GM18505 (cell line): ENCODE measurements around the gene CARD19.
A peak's percentile ranks its signal among the peaks of the same experiment; 100 is the strongest.

Source experiments
- ATAC-seq: cut with Tn5 transposase; IDR thresholded peaks from one replicate; pipeline ENCODE4 v1.9.1; 2021; ENCODE audit not compliant: unreplicated experiment
- POLR2A ChIP-seq: IDR thresholded peaks from 4 replicates; pipeline ENCODE4 v1.6.1; 2011; ENCODE audit warnings: borderline replicate concordance; ENCODE audit not compliant: insufficient read depth, insufficient read length; ENCODE audit errors: extremely low read depth

The CARD19 gene

GRCh38 chr9:93096131-93096802 lies at the start of gene CARD19:
TSS of gene CARD19 (plus strand) at chr9:93096217. CDS start at chr9:93096346, 129 bp downstream.
- ATAC-seq = peak; percentile 27
- peak; percentile 56 for TF ChIP-seq POLR2A

GRCh38 chr9:93048566-93049448 lies 47.2 kb upstream of the CARD19 start:
- TF ChIP-seq POLR2A = no peak
- no peak for ATAC-seq

GRCh38 chr9:93049491-93049890 lies 46.5 kb upstream of the CARD19 start:
- TF ChIP-seq POLR2A = no peak
- no peak for ATAC-seq

- TF ChIP-seq POLR2A = no peak
- no peak for ATAC-seq
These were observed 45.8 kb upstream of the CARD19 start for GRCh38 chr9:93050231-93050630.

- no peak for ATAC-seq
- TF ChIP-seq POLR2A = no peak
These were observed 44.3 kb upstream of the CARD19 start for GRCh38 chr9:93051680-93052089.

GRCh38 chr9:93052791-93053540 lies 43.1 kb upstream of the CARD19 start:
- no peak for TF ChIP-seq POLR2A
- ATAC-seq = no peak

GRCh38 chr9:93053781-93054331 lies 42.2 kb upstream of the CARD19 start:
- TF ChIP-seq POLR2A = no peak
- ATAC-seq = no peak

GRCh38 chr9:93054758-93055704 lies 41.0 kb upstream of the CARD19 start:
- no peak for TF ChIP-seq POLR2A
- ATAC-seq = no peak

- TF ChIP-seq POLR2A = no peak
- no peak for ATAC-seq
These were observed 38.8 kb upstream of the CARD19 start for GRCh38 chr9:93057042-93057702.

- no peak for TF ChIP-seq POLR2A
These were observed 38.2 kb upstream of the CARD19 start for GRCh38 chr9:93057703-93058354.

GRCh38 chr9:93058355-93059010 lies 37.5 kb upstream of the CARD19 start, which contains the start of gene SUSD3:
TSS of gene SUSD3 (plus strand) at chr9:93058701. CDS start at chr9:93058743, 42 bp downstream.
- ATAC-seq = peak; percentile 43
- TF ChIP-seq POLR2A = peak; percentile 58

More at GRCh38 chr9:93057703-93058354, 38.2 kb upstream of the CARD19 start:
- ATAC-seq = peak; percentile 3
